BE2C (cell line): ENCODE results near the gene TMEM214.

Experiments
- DNase-seq: peaks from one replicate; pipeline ENCODE4 v3.0.0-alpha.2; 2020
- H3K27me3 ChIP-seq: fragments of 250-450 bp; sonication (Bioruptor Pico); 2 replicates; pipeline ENCODE4 v1.5.1; 2020; ENCODE audit warnings: mild to moderate bottlenecking
- H3K36me3 ChIP-seq: fragments of 250-450 bp; sonication (Bioruptor Pico); 2 replicates; pipeline ENCODE4 v1.5.1; 2020; ENCODE audit warnings: mild to moderate bottlenecking
- H3K4me1 ChIP-seq: fragments of 250-450 bp; sonication (Bioruptor Pico); 2 replicates; pipeline ENCODE4 v1.5.1; 2020
- H3K4me3 ChIP-seq: 2 replicates; pipeline ENCODE4 v1.5.1; 2011; ENCODE audit warnings: low read depth, low read length
- H3K9me3 ChIP-seq: fragments of 250-450 bp; sonication (Bioruptor Pico); 2 replicates; pipeline ENCODE4 v1.5.1; 2020
- CTCF ChIP-seq: IDR thresholded peaks from 2 replicates; pipeline ENCODE4 v1.5.1; 2012; ENCODE audit warnings: mild to moderate bottlenecking, low read depth, low read length

The TMEM214 gene

GRCh38 chr2:27053321-27053720, 20.6 kb downstream of the TMEM214 start:
- Histone ChIP-seq H3K4me3 (no peak overlapping the region), H3K4me1 (no peaks in the 10 kb centered on the region), H3K9me3 (no peaks in the 10 kb centered on the region), H3K36me3 (peaks cover 19% of the 10 kb centered on the region), H3K27me3 (no peaks in the 10 kb centered on the region)
- no peak for DNase-seq
- TF ChIP-seq CTCF = no peak

- H3K36me3 ChIP-seq = peaks cover 23% of the 10 kb centered on the region
- H3K27me3 ChIP-seq = no peaks in the 10 kb centered on the region
- H3K9me3 ChIP-seq = no peaks in the 10 kb centered on the region
- no peaks in the 10 kb centered on the region for H3K4me1 ChIP-seq
- H3K4me3 ChIP-seq = no peak overlapping the region
- no peak for TF ChIP-seq CTCF
- no peak for DNase-seq
Measured at GRCh38 chr2:27053776-27054175, 21.0 kb downstream of the TMEM214 start.

GRCh38 chr2:27054721-27055120, 22.0 kb downstream of the TMEM214 start:
- Histone ChIP-seq H3K9me3 (no peaks in the 10 kb centered on the region), H3K4me3 (no peak overlapping the region), H3K36me3 (peaks cover 28% of the 10 kb centered on the region), H3K27me3 (no peaks in the 10 kb centered on the region), H3K4me1 (peaks cover 4% of the 10 kb centered on the region)
- no peak for DNase-seq
- no peak for TF ChIP-seq CTCF

GRCh38 chr2:27057184-27057583, 24.4 kb downstream of the TMEM214 start:
- DNase-seq = no peak
- no peak for TF ChIP-seq CTCF
- H3K27me3 ChIP-seq = no peaks in the 10 kb centered on the region
- H3K4me1 ChIP-seq = peaks cover 4% of the 10 kb centered on the region
- no peak overlapping the region for H3K4me3 ChIP-seq
- H3K9me3 ChIP-seq = no peaks in the 10 kb centered on the region
- H3K36me3 ChIP-seq = peaks cover 28% of the 10 kb centered on the region

DNA sequence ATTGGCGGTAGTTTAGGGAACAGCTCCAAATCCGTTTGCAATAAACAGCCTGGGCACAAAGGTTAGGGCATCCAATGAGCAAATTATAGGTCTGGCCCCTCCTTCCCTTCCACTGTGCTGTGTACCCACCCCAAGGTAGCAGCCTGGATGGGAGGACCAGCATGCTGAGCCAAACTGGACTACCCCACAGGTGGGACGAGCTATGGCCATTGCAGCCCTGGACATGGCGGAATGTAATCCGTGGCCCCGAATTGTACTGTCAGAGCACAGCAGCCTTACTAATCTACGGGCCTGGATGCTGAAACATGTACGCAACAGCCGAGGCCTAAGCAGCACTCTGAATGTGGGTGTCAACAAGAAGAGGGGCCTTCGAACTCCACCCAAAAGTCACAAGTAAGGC, 25.4 kb downstream of the TMEM214 start:
- Histone ChIP-seq H3K36me3 (peaks cover 35% of the 10 kb centered on the region), H3K27me3 (no peaks in the 10 kb centered on the region)

More for the DNA sequence above, 25.4 kb downstream of the TMEM214 start:
- DNase-seq = no peak
- no peak for TF ChIP-seq CTCF
- Histone ChIP-seq H3K4me3 (no peak overlapping the region), H3K9me3 (no peaks in the 10 kb centered on the region), H3K4me1 (peaks cover 7% of the 10 kb centered on the region)
